Spinal cord (tissue), 10 donors: Measurements from ENCODE around the gene PPM1M. TPM values are rescaled to one million over a fixed set of nuclear protein-coding genes. Genes with fewer than 3 reads are reported as not detected.

Source experiments
- DNase-seq, 6 donors: peaks; one replicate each; pipeline versions ENCODE4 v3.0.0 to v3.0.0-alpha.2; 2013 to 2015; ENCODE audit warnings: low spot score in 6 of 6, low read depth in 4 of 6
- H3K27ac ChIP-seq: one replicate; pipeline ENCODE4 v1.5.1; 2013; ENCODE audit warnings: low read depth, low read length, control low read depth
- H3K27me3 ChIP-seq: one replicate; pipeline ENCODE4 v1.6.1; 2013; ENCODE audit warnings: low read length; ENCODE audit not compliant: control insufficient read depth, insufficient read depth
- H3K36me3 ChIP-seq: one replicate; pipeline ENCODE4 v1.6.1; 2013; ENCODE audit warnings: low read length; ENCODE audit not compliant: control insufficient read depth, insufficient read depth
- H3K4me1 ChIP-seq: one replicate; pipeline ENCODE4 v1.6.1; 2013; ENCODE audit warnings: low read length; ENCODE audit not compliant: control insufficient read depth, insufficient read depth
- H3K4me3 ChIP-seq: one replicate; pipeline ENCODE4 v1.5.1; 2013; ENCODE audit warnings: low read depth, low read length, control low read depth
- H3K9me3 ChIP-seq: one replicate; pipeline ENCODE4 v1.6.1; 2013; ENCODE audit warnings: low read length; ENCODE audit not compliant: control insufficient read depth, insufficient read depth
- WGBS: methylation state at CpG from one replicate; pipeline ENCODE4 v1.1.5; 2013; ENCODE audit warnings: missing lambda C conversion rate; ENCODE audit not compliant: insufficient coverage; 5-methylcytosine and 5-hydroxymethylcytosine counted together
- polyA plus RNA-seq, 2 donors: library from polyadenylated mRNA; unstranded; fragments of 120-200 nt; gene quantifications; one replicate each; pipeline ENCODE4 v1.2.1, GENCODE V29; 2013; ENCODE audit not compliant: insufficient read length in 2 of 2
- total RNA-seq, 2 donors: library from RNA; depleted of rRNA in 1 of 2; stranded (reverse); fragments of 120-200 nt in 1 of 2; fragments of >200 nt in 1 of 2; gene quantifications; one replicate each; pipeline versions ENCODE4 v1.2.3 to v1.2.4, GENCODE V29; 2013 to 2014
- donor health status: healthy.

Gene PPM1M
- total and polyA plus RNA-seq, 4 donors, result 7.9 to 21.7 (median 19.6) TPM

DNA sequence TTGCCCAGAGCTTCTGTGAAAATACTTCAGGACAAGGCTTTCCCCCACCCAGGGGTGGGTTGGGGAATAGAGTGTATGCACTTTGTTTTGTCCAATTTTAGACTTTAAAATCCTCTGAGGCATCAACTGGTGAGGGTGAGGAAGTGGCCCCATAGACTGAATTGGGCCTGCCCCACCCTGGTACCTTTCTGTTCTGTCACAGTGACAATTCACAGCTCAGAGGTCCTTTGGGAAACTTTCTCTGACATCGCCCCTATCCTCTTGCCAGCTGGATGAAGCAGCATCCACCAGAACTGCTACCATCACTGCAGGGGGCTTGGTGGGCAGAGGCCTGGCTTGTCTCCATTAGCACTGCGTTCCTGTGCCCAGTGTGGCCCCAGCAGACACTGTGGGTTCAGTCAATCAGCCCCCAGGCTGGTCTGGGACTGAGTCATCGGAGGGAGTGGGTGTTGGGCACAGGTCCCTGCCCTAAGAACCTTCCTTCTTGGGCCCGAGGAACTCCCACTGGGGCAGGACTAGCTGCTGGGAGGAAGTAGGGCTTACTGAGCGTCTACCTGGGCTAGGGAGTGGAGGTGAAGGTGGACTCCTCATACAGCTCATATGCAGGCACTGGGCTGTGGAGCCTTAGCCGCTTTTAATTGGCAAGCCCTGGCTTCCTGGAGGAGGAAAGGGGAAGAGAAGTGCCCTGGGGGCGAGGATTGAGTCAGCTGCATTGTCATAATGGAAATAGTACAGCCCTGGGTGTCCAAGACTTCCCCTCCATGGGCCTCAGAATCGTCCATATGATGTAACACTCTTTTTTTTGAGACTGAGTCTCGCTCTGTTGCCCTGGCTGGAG lies 1.5 kb upstream of the PPM1M start:
- peaks cover 46% of the 10 kb centered on the region for H3K4me1 ChIP-seq
- peaks cover 19% of the 10 kb centered on the region for H3K36me3 ChIP-seq
- H3K27me3 ChIP-seq, result no peaks in the 10 kb centered on the region
- H3K4me3 ChIP-seq, result no peak overlapping the region
- no peak for DNase-seq
- H3K27ac ChIP-seq, result peak overlapping the region; percentile 25
- no peaks in the 10 kb centered on the region for H3K9me3 ChIP-seq
- WGBS, result 83% methylated on average over 9 of the region's 9 CpGs

GRCh38 chr3:52246264-52246620 lies 683 bp downstream of the PPM1M start:
- peak overlapping the region; percentile 75 for H3K27ac ChIP-seq
- WGBS, result 25% methylated on average over 8 of the region's 8 CpGs

DNA sequence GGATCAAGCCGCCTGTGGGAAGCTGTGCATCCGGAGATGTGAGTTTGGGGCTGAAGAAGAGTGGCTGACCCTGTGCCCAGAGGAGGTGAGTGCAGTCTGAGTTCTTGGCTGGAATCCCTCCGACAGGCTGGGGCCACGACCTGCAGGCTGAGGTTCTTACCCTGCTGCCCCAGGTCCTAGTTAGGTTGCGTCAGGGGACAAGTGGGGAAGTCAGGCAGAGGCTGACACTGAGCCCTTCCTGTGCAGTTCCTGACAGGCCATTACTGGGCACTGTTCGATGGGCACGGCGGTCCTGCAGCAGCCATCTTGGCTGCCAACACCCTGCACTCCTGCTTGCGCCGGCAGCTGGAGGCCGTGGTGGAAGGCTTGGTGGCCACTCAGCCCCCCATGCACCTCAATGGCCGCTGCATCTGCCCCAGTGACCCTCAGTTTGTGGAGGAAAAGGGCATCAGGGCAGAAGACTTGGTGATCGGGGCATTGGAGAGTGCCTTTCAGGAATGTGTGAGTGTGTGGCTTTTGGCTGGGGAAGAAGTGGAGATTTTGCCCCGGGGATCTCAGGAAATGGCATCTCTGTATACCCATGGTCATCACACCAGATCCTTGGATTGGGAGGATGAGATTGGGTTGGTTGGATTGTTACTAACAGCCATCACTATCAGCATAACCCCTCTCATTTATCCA lies 1.3 kb downstream of the PPM1M start:
- Histone ChIP-seq H3K27me3 (no peaks in the 10 kb centered on the region), H3K27ac (peak overlapping the region; percentile 75), H3K4me3 (peak overlapping the region; percentile 36), H3K9me3 (no peaks in the 10 kb centered on the region), H3K36me3 (peaks cover 48% of the 10 kb centered on the region), H3K4me1 (peaks cover 35% of the 10 kb centered on the region)
- DNase-seq, result no peak
- WGBS, result 74% methylated on average over 12 of the region's 14 CpGs

More at GRCh38 chr3:52246264-52246620, 683 bp downstream of the PPM1M start:
- Histone ChIP-seq H3K4me3 (peak overlapping the region; percentile 36), H3K36me3 (peaks cover 42% of the 10 kb centered on the region), H3K27me3 (no peaks in the 10 kb centered on the region), H3K4me1 (peaks cover 35% of the 10 kb centered on the region), H3K9me3 (no peaks in the 10 kb centered on the region)
- DNase-seq, result no peak

DNA sequence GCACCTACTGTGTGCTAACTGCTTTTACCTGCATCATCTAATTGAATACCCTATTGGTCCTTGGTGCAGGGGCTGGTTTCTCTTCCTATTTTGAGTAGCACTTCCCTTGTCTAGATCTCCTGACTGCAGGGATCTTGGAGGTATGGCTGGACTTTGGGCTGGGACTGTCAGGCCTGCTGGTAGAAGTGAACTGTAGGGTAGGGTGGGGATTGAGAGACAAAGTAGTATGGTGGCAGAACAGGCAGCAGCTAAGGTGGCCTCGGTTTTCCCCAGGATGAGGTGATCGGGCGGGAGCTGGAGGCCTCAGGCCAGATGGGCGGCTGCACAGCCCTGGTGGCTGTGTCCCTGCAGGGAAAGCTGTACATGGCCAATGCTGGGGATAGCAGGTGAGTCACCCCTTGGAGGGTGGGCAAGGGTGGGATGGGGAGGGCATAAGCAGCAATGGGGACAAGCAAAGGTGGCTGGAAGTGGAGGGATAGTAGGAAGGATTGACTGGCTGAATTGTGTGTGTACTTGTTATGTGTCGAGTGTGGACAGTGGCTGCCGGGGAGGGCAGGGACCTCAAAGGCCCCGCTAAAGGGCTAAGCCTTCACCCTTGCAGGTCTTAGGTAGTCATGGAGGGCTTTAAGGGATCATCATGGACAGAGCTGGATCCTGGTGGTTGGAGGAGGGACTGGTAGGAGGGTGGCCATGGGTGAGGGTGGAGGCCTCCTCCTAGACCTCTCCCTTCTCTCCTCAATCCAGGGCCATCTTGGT lies 2.0 kb downstream of the PPM1M start:
- 94% methylated on average over 7 of the region's 7 CpGs for WGBS
- Histone ChIP-seq H3K4me3 (no peak overlapping the region), H3K9me3 (no peaks in the 10 kb centered on the region), H3K27ac (no peak overlapping the region), H3K27me3 (no peaks in the 10 kb centered on the region), H3K4me1 (peaks cover 35% of the 10 kb centered on the region), H3K36me3 (peaks cover 54% of the 10 kb centered on the region)
- no peak for DNase-seq

- WGBS, result 98% methylated on average over 9 of the region's 10 CpGs
Measured at GRCh38 chr3:52248165-52248541, 2.6 kb downstream of the PPM1M start.

DNA sequence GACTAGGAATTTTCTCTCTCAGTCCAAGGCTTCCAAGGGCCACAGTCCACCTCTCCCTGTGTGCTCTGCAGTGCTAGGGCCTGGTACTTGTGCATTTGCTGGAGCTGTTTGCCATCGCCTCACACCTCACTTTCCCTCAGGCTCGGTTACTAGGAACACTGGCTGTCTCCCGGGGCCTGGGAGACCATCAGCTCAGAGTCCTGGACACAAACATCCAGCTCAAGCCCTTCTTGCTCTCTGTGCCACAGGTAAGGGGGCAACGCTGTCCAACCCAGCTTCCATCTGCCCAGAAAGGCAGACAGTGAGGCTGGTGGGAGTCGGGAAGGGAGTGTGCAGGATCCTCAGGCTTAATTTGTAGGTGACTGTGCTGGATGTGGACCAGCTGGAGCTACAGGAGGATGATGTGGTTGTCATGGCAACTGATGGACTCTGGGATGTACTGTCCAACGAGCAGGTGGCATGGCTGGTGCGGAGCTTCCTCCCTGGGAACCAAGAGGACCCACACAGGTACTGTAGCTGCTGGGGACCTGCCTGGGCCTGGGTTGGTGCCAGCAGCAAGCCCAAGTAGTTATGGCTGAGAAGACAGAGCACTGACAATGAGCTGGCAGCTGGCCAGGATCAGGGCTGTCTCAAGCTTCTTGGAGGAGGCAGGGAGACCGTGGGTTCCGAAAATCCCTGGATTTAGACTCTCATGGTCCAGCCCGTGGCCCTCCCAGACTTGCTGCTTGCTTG lies 3.4 kb downstream of the PPM1M start:
- Histone ChIP-seq H3K9me3 (no peaks in the 10 kb centered on the region), H3K4me1 (peaks cover 34% of the 10 kb centered on the region), H3K4me3 (no peak overlapping the region), H3K27ac (no peak overlapping the region), H3K27me3 (no peaks in the 10 kb centered on the region), H3K36me3 (peaks cover 68% of the 10 kb centered on the region)
- WGBS, result 72% methylated on average over 10 of the region's 10 CpGs
- DNase-seq, result peak in 2 of 6 donors; percentile 48 to 73

More at GRCh38 chr3:52248165-52248541, 2.6 kb downstream of the PPM1M start:
- Histone ChIP-seq H3K4me3 (no peak overlapping the region), H3K4me1 (peaks cover 35% of the 10 kb centered on the region), H3K27me3 (no peaks in the 10 kb centered on the region), H3K9me3 (no peaks in the 10 kb centered on the region), H3K27ac (no peak overlapping the region), H3K36me3 (peaks cover 60% of the 10 kb centered on the region)
- no peak for DNase-seq

GRCh38 chr3:52249683-52250082 lies 4.1 kb downstream of the PPM1M start:
- 97% methylated on average over 5 of the region's 6 CpGs for WGBS
- H3K9me3 ChIP-seq, result no peaks in the 10 kb centered on the region
- peaks cover 75% of the 10 kb centered on the region for H3K36me3 ChIP-seq
- peaks cover 31% of the 10 kb centered on the region for H3K4me1 ChIP-seq
- H3K27ac ChIP-seq, result no peak overlapping the region
- H3K4me3 ChIP-seq, result no peak overlapping the region
- no peaks in the 10 kb centered on the region for H3K27me3 ChIP-seq
- no peak for DNase-seq

- Histone ChIP-seq H3K27ac (no peak overlapping the region), H3K27me3 (no peaks in the 10 kb centered on the region), H3K9me3 (no peaks in the 10 kb centered on the region), H3K4me1 (peaks cover 28% of the 10 kb centered on the region), H3K4me3 (no peak overlapping the region), H3K36me3 (peaks cover 80% of the 10 kb centered on the region)
- 100% methylated on average over 1 of the region's 1 CpG for WGBS
- DNase-seq, result no peak
Measured at GRCh38 chr3:52250122-52250521, 4.6 kb downstream of the PPM1M start.
